ENCODE results near the gene GPR160.

Gene GPR160

DNA sequence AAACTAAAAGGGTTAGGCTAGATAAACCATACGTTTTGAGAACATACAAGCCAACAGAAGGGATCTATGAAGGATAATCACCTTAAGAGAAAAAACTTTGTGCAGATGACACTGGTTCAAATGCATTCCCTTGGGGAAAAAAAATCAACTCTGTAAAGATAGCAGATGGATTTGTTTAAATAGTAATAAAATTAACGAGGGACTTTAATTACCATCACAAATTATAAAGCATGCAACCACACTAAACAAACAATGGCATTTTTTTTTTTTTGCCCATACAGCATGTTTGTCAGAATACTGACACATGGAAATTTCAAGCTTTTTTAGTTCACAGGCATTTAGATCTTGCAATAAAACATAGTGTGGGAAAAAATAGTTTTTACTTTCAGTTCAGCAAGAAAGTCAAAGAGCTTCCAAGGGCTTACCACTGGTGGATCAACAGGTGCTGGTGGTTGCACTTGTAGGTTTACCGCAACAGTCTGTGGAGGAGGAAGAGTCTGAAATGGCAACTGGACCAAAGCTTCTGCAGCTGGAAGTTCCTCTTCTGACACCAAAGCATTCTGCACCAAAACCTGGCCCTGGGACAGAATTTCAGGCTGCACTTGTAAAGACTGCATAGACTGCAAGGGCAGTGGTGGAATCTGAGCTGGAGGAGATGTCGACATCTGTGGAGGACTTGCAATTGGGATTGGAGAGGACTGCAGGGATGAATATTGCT, 90.6 kb downstream of the GPR160 start:
- no peak for DNase-seq

DNA sequence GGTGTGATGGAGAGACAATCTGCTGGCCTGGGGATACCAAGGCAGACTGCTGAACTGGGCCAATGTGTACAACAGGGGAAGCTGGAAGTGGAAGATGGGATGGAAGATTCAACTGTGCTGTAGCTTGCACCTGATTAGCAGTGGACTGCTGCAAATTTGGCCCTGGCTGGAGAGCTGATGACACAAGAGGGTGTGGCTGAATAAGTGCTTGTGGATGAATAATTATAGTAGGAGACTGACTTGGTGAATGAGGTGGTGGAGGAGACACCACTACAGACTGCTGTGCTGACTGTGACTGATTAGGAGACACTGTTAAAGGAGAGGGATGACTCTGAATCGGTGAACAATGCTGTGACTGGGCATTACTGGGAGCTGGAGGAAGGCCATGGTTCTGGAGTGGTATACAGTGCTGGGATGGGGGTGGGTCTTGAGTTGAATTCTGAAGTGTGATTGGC, 91.2 kb downstream of the GPR160 start:
- DNase-seq, result no peak

GRCh38 chr3:170130532-170130931, 92.7 kb downstream of the GPR160 start:
- DNase-seq, result no peak

DNA sequence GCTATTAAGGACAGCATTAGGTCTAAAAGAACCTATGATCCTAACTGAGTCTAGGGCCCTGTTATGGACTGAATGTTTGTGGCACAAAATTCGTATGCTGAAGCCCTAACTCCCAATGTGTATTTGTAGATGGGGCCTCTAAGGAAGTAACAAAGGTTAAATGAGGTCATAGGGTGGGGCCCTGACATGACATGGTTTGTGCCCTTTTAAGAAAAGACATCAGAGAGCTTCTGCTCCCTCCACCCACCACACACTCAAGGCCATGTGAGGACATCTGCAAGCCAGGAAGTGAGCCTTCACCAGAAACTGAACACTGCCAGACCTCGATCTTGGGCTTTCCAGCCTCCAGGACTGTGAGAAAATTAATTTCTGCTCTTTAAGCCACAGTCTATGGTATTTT, 94.5 kb downstream of the GPR160 start:
- DNase-seq, result no peak
